Omental fat pad (tissue), 4 donors: ENCODE measurements around the gene CRB1. TPM values are rescaled to one million over a fixed set of nuclear protein-coding genes. Genes with fewer than 3 reads are reported as not detected.

Experiments used
- ATAC-seq: fragments of 150-250 bp; one replicate; pipeline ENCODE4 v1.9.1; 2016; ENCODE audit warnings: mild to moderate bottlenecking, moderate library complexity; ENCODE audit not compliant: low FRiP score
- DNase-seq: peaks from one replicate; pipeline ENCODE4 v3.0.0-alpha.2; 2019; ENCODE audit warnings: low spot score
- total RNA-seq, 4 donors: library from RNA; depleted of rRNA; stranded (reverse); fragments of >200 nt; gene quantifications; one replicate each; pipeline ENCODE4 v1.1.0, GENCODE V29; 2016
- TF ChIP-seq, protein P1 (sequence below), 3 donors: fragments of 450-650 bp; IDR thresholded peaks; one replicate each; pipeline ENCODE4 v1.5.1; 2016 to 2017; ENCODE audit warnings: antibody characterized with exemption in 3 of 3, mild to moderate bottlenecking in 3 of 3, moderate library complexity in 2 of 3

Gene CRB1
- total RNA-seq, 4 donors from 2014 or later: 0.38 to 2.4 TPM; not detected in 2

DNA sequence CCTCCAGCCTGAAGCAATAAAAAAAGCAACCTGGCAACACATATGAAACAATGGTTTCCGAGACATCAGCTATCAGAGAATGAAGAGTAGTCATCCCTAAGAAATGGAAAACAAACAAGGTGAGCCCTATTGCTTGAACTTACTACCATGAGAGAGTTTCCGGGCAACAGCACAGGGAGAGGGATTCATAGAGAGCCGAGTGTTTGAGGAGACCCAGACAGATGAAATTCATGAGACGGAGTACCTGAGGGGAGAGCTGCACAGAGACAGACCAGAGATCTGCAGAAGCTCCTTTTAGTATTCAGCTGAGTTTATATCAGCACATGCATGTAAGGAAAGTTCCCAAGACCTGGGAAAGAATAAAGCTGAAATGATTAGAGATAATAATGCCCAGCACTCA is 19.8 kb downstream of the CRB1 start:
- ATAC-seq: no peak
- no peak for DNase-seq
- TF ChIP-seq, protein P1, sequence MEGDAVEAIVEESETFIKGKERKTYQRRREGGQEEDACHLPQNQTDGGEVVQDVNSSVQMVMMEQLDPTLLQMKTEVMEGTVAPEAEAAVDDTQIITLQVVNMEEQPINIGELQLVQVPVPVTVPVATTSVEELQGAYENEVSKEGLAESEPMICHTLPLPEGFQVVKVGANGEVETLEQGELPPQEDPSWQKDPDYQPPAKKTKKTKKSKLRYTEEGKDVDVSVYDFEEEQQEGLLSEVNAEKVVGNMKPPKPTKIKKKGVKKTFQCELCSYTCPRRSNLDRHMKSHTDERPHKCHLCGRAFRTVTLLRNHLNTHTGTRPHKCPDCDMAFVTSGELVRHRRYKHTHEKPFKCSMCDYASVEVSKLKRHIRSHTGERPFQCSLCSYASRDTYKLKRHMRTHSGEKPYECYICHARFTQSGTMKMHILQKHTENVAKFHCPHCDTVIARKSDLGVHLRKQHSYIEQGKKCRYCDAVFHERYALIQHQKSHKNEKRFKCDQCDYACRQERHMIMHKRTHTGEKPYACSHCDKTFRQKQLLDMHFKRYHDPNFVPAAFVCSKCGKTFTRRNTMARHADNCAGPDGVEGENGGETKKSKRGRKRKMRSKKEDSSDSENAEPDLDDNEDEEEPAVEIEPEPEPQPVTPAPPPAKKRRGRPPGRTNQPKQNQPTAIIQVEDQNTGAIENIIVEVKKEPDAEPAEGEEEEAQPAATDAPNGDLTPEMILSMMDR (IDR thresholded peaks at IDR 0.05): no peak

DNA sequence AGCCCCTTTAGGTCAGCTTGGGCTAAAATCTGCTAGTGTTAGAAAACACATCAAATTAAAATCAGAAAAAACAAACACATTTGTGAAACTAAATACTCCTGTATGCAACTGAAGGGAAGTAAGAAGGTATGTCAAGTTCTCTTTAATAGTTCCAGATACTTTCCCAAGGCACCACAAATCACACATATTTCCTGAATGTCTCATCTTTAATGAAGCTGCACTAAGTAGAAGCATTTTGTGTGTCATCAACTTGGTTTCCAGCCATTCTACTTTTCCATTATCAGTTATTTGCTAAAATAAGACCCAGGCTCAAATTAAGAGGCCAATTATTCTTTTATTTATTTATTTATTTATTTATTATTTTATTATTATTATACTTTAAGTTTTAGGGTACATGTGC is 34.7 kb downstream of the CRB1 start:
- TF ChIP-seq, protein P1 (IDR thresholded peaks at IDR 0.05): no peak
- ATAC-seq (no peak), DNase-seq (no peak)

GRCh38 chr1:197303463-197303862 is 35.4 kb downstream of the CRB1 start:
- DNase-seq (no peak), ATAC-seq (no peak)
- TF ChIP-seq, protein P1 (IDR thresholded peaks at IDR 0.05): no peak

DNA sequence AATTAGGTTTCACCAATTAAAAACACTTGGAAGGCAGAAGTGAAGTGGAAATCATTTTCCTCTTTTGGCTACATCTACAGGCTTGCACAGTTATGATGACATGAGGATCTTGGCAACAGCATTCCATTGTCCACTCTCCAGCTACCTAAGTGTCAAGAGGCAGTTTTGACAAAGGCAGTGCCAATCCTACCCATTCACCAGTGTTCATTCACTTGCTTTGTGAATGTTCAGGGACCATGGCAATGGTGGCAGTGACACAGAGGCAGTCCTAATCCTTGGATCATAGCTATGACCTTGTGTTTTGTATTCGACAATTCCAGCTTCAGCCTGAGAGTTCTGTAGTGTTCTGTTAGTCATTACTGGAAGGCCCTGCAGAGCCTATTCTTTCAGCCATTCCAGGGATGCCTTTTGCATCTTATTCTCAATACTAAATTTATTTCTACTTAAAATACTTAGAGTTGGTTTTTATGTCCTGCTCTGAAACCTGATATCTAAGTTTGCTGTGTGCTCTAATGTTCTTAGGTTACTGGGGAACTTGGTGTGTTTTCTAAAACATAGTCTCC is 36.7 kb downstream of the CRB1 start:
- ATAC-seq (no peak), DNase-seq (no peak)
- TF ChIP-seq, protein P1 (IDR thresholded peaks at IDR 0.05): no peak

- TF ChIP-seq, protein P1 (IDR thresholded peaks at IDR 0.05): no peak
- DNase-seq (no peak), ATAC-seq (no peak)
These were observed 37.9 kb downstream of the CRB1 start for GRCh38 chr1:197305925-197306324.

DNA sequence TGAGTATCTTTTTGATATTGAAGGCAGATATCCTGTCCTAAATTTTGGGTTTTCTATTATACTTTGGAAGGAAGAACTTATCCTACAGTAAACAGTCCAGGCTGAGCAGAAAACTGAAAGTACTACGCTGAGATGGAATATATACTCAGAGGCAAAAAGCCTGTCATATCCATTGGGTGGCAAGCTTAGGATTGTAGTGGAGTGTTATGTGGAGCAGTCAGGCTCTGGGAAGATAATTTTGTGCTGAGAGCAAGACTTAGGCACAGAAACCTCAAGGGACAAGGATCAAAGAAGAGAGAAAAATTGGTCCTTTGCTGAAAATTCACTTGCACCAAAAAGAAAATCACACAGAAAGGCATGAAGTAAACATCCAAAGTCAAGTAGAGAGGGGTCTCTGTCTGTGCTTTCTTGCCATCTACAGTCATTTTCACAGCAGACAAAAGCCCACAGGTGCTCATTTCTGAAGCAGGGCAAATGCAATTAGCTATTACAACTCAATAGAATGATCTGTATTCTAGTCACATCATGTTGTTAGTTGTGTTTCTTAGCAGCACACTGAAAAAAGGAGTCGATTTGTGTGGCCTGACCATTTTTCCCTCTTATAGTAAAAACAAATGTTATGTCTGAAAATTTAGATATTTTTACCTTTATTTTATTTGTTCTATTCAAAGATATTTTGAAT is 38.5 kb downstream of the CRB1 start:
- TF ChIP-seq, protein P1 (IDR thresholded peaks at IDR 0.05): no peak
- no peak for DNase-seq
- ATAC-seq: no peak

DNA sequence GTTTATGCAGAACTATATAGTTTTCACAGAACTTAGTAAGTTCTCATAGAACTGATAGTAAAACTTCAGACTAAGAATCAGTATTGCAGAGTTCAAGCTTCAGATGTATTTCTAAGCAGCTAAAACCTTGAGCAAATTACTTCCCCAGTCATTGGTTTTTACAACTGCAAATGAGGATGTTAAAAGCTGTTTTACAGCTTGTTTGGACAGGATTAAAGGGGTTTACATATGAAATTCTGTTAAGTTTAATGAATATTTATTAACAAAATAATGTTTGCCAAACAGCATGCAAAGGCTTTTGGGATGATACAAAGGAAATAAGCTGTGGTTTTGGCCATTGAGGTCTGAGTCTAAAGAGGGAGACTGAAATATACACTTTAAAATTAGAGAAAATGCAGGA is 39.1 kb downstream of the CRB1 start:
- DNase-seq: no peak
- no peak for ATAC-seq
- TF ChIP-seq, protein P1 (IDR thresholded peaks at IDR 0.05): no peak
